ENCODE results near the gene MDFIC. TPM values are rescaled to one million over a fixed set of nuclear protein-coding genes. Genes with fewer than 3 reads are reported as not detected.

MDFIC gene
- total and polyA plus RNA-seq, 2 experiments from 2014 or later: 10.6 to 18.5 TPM

DNA sequence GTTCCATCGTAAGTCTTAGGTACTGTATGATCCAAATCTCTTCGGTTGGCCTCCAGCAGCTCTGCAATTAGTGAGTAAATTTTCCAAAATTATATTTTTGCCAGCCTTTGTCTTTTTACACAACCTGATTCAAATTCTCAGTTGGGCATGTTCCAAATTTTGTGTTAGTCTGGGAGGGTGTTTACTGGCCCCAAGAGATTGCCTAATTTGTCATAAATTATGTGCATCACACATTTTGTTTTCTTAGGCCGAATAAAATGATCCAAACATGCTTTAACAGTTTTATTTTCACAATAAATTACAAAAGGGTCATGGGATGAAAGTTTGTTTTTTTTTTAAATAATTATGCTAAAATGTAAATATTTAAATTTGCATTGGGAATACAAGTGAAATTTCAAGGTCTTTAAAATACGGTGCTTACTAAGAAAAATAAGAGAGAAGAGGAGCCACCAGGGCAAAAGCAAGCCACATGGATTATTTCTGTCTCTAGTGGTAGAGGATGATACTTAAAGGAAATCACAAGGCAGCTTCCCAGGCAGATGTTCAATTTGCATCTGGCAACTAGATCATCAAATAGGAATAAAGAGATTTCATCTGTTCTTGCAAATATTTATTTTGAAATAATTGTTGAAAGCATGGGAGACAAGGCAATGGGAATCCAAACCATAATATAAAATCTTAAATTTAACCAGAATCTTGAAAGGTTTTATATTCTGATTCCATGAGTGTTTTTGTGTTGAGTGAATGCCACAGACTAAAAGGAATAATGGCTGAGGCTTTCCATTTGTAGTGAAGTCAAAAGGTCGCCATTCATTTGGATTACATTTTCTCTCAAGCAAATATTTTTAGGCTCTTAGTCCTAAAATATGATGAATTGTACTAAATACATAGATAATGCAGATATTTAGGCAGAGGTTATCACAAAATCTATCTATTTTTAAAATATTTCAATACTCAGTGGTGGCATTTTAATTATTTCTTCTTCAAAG is 111.1 kb downstream of the MDFIC start:
- Histone ChIP-seq H3K27ac (no peak overlapping the region), H3K9me2 (replicated peaks; ENCODE audit: insufficient read depth) (no peaks in the 10 kb centered on the region), H4K20me1 (ENCODE audit: insufficient read depth, poor library complexity, severe bottlenecking) (no peaks in the 10 kb centered on the region), H3K9me3 (ENCODE audit: low read depth) (no peaks in the 10 kb centered on the region), H3K79me2 (no peaks in the 10 kb centered on the region), H2AFZ (no peak overlapping the region), H3K4me2 (no peak overlapping the region), H3K4me3 (no peak overlapping the region), H3K36me3 (replicated peaks; ENCODE audit: insufficient read depth, low read depth) (no peaks in the 10 kb centered on the region), H3K4me1 (ENCODE audit: insufficient read depth) (no peaks in the 10 kb centered on the region), H3K27me3 (no peaks in the 10 kb centered on the region)
- TF ChIP-seq, protein P1, sequence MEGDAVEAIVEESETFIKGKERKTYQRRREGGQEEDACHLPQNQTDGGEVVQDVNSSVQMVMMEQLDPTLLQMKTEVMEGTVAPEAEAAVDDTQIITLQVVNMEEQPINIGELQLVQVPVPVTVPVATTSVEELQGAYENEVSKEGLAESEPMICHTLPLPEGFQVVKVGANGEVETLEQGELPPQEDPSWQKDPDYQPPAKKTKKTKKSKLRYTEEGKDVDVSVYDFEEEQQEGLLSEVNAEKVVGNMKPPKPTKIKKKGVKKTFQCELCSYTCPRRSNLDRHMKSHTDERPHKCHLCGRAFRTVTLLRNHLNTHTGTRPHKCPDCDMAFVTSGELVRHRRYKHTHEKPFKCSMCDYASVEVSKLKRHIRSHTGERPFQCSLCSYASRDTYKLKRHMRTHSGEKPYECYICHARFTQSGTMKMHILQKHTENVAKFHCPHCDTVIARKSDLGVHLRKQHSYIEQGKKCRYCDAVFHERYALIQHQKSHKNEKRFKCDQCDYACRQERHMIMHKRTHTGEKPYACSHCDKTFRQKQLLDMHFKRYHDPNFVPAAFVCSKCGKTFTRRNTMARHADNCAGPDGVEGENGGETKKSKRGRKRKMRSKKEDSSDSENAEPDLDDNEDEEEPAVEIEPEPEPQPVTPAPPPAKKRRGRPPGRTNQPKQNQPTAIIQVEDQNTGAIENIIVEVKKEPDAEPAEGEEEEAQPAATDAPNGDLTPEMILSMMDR (IDR thresholded peaks at IDR 0.05; ENCODE audit: poor library complexity): no peak
- TF ChIP-seq EZH2phosphoT487 (IDR thresholded peaks at IDR 0.05; ENCODE audit: low read depth, severe bottlenecking, unreplicated experiment) (no peak), EZH2 (IDR thresholded peaks at IDR 0.05; ENCODE audit: borderline replicate concordance) (no peak)
- no peak for DNase-seq (ENCODE audit: low spot score)
- WGBS (ENCODE audit: low lambda C conversion rate, missing lambda C conversion rate): 80% methylated on average over 5 of the region's 5 CpGs

DNA sequence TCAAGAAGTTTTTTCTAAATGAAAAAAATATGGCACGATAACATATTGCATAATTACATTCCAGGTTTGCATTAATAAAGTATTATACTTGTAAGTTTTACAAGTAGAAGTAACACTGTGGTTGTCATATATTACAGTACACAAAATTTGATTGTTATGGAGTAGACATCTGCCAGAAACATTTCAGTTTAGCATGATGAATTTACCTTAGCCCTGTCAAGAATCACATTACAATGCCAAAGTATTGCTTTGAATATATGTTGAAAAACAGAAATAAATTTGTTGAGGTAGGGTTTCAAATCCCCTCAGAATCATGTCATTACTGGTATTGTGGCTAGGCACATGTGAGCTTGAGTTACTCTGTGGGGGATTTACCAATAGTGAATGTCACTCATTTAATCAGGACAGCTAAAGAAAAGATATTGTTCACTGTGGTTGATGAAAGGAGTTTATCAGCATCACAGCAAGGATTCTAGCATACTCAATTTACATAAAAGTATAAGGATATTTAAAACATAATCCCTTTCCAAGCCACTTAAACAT is 112.1 kb downstream of the MDFIC start:
- no peaks in the 10 kb centered on the region for H3K9me3 ChIP-seq (ENCODE audit: low read depth)
- H3K79me2 ChIP-seq: no peaks in the 10 kb centered on the region
- H3K36me3 ChIP-seq (replicated peaks; ENCODE audit: insufficient read depth, low read depth): no peaks in the 10 kb centered on the region
- H3K9me2 ChIP-seq (replicated peaks; ENCODE audit: insufficient read depth): no peaks in the 10 kb centered on the region
- H3K4me3 ChIP-seq: no peak overlapping the region
- no peaks in the 10 kb centered on the region for H3K27me3 ChIP-seq
- H4K20me1 ChIP-seq (ENCODE audit: insufficient read depth, poor library complexity, severe bottlenecking): no peaks in the 10 kb centered on the region
- TF ChIP-seq, protein P1 (IDR thresholded peaks at IDR 0.05; ENCODE audit: poor library complexity): no peak
- TF ChIP-seq EZH2phosphoT487 (IDR thresholded peaks at IDR 0.05; ENCODE audit: low read depth, severe bottlenecking, unreplicated experiment): no peak
- TF ChIP-seq EZH2 (IDR thresholded peaks at IDR 0.05; ENCODE audit: borderline replicate concordance): no peak
- no peaks in the 10 kb centered on the region for H3K4me1 ChIP-seq (ENCODE audit: insufficient read depth)
- DNase-seq (ENCODE audit: low spot score): no peak
- no peak overlapping the region for H3K27ac ChIP-seq
- no peak overlapping the region for H3K4me2 ChIP-seq
- H2AFZ ChIP-seq: no peak overlapping the region
- WGBS (ENCODE audit: low lambda C conversion rate, missing lambda C conversion rate): 87% methylated on average over 1 of the region's 1 CpG

DNA sequence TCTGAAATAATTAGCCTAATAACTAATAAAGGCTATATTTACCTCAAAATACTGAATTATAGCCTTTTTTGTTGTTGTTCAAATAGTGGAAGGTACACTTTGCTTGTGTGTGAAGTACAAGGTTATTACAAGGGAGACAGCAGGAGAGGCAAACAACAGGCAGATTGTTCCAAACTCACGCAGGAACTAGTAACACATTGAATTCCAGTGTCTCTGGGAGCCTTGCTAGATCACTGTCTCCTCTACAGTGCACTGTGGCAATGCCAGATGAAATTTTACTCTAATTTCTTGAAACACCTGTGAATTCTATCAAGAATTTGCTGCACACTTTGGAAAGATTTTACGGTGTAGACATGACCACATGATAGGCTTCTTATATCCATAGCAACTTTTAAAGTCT is 112.6 kb downstream of the MDFIC start:
- no peak for DNase-seq (ENCODE audit: low spot score)
- H3K4me2 ChIP-seq: no peak overlapping the region
- H3K9me3 ChIP-seq (ENCODE audit: low read depth): no peaks in the 10 kb centered on the region
- no peaks in the 10 kb centered on the region for H3K79me2 ChIP-seq
- TF ChIP-seq EZH2phosphoT487 (IDR thresholded peaks at IDR 0.05; ENCODE audit: low read depth, severe bottlenecking, unreplicated experiment): no peak
- TF ChIP-seq EZH2 (IDR thresholded peaks at IDR 0.05; ENCODE audit: borderline replicate concordance): no peak
- TF ChIP-seq, protein P1 (IDR thresholded peaks at IDR 0.05; ENCODE audit: poor library complexity): no peak
- no peaks in the 10 kb centered on the region for H3K4me1 ChIP-seq (ENCODE audit: insufficient read depth)
- no peaks in the 10 kb centered on the region for H4K20me1 ChIP-seq (ENCODE audit: insufficient read depth, poor library complexity, severe bottlenecking)
- no peaks in the 10 kb centered on the region for H3K27me3 ChIP-seq
- no peak overlapping the region for H3K4me3 ChIP-seq
- H3K27ac ChIP-seq: no peak overlapping the region
- H3K9me2 ChIP-seq (replicated peaks; ENCODE audit: insufficient read depth): no peaks in the 10 kb centered on the region
- WGBS (ENCODE audit: low lambda C conversion rate, missing lambda C conversion rate): 80% methylated on average over 2 of the region's 2 CpGs
- H3K36me3 ChIP-seq (replicated peaks; ENCODE audit: insufficient read depth, low read depth): no peaks in the 10 kb centered on the region
- no peak overlapping the region for H2AFZ ChIP-seq

Measured in hepatocyte (in vitro differentiated cells).